Gastrocnemius medialis (tissue), 4 donors: ENCODE results near the gene HAO2.

Source experiments
- CTCF ChIP-seq, 5 experiments: fragments of 450-650 bp in 3 of 5; fragments of 200-600 bp in 2 of 5; sonication (generic) in 2 of 5; IDR thresholded peaks in 4 of 5; conservative IDR thresholded peaks in 1 of 5; 1 replicate in 4 of 5; 2 replicates in 1 of 5; pipeline ENCODE4 v1.5.1; 2016 to 2019; ENCODE audit warnings: antibody characterized with exemption in 5 of 5, mild to moderate bottlenecking in 3 of 5, moderate library complexity in 3 of 5
- POLR2A ChIP-seq, 2 donors: fragments of 450-650 bp; IDR thresholded peaks; one replicate each; pipeline ENCODE4 v1.6.1; 2017; ENCODE audit warnings: antibody characterized with exemption in 2 of 2, mild to moderate bottlenecking in 2 of 2, moderate library complexity in 2 of 2

- TF ChIP-seq POLR2A (IDR thresholded peaks at IDR 0.05) (no peak), CTCF (IDR thresholded peaks at IDR 0.05 in 4 of 5, conservative IDR thresholded peaks at IDR 0.05 in 1 of 5) (no peak)
These were observed 2.2 kb downstream of the HAO2 start for GRCh38 chr1:119370748-119371147.
